Stimulated activated CD4-positive, alpha-beta T cell treated with anti-CD3 and anti-CD28 coated beads, Interleukin-15, amount 100 ng/mL, for 1 hour (primary cell): Measurements from ENCODE around the gene SH3BP2.

Source experiments
- DNase-seq, 2 donors: peaks; one replicate each; pipeline ENCODE4 v3.0.0-alpha.2; 2020; ENCODE audit warnings: low read depth in 1 of 2, low spot score in 1 of 2

SH3BP2 gene

GRCh38 chr4:2792711-2793585 is at the start of gene SH3BP2:
Gene SH3BP2, plus strand, starts transcription at chr4:2793085. Its CDS starts 27,533 bp downstream, at chr4:2820618.
- DNase-seq: peak in 1 of 2 donors; percentile 56

DNA sequence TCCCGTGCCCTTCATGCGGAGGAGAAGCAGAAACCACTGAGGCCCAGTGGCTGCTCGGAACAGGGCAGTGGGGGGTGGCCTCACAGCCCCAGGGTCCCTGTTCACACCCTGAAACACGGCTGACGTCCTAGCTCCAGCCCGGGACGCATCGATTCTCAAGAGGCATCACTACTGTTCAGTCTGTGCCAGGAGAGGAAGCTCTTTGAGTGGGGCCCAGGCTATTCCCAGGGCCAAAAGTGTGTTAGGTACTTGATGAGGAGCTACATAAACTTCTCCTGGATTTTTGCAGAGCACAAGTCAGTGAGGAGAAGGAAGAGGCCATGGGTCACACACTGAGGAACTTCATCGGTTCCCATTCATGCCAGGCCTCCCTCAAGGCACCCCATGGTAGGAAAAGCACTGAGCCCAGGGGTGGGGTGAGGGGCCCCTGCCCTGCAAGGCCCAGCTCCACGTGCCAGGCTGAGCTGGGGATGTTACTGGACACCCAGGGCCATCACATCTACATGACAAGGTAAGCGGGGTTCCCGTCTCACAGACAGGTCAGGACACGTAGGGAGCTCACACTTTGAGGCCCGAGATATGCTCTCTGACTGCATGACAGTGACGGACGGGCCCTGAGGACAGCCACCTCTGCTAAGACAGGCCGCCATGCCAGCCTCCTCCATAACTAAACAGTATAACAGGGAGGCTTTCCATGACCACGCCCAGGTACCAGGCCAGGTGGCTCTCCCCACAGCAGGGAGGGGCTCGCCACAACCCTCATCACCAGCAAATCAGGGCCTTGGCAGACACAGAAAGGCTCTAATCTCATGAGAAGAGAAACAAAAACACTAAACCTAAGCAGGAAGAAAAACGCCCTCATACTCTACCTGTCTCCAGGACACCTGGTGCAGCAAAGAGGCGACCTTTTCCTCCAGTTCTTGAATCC is 49.1 kb upstream of the SH3BP2 start:
- no peak for DNase-seq

DNA sequence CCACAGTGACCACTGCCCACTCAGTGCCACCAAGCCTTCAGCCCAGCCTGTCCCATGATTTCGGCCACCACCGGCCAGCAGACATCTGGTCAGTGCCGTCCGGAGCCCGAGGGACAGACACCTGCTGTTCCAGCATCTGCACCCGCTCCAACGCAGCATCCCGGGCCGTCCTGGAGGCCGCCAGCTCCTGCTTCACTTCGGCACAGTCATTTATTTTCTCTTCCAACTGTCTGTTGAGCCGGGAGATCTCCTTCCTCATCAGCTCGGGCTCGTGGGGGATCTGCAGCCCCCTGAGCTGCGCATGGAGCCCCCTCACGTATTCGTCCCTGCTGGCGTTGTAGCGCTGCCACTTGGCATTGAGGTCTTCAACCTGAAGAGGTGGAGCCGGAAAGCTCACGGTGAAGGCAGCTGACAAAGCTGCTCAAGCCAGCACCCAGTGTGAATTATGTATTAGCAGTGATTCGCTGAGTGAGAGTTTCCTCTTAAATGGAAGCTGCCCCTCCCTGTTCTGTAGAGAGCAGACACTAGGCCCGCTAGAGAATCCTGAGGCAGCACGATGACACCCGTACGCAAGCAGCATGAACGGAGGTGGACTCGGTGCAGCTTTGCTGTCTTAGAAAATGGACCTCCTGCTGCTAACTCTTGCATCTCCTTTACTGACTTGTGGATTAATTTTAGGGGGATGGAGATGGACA is 48.2 kb upstream of the SH3BP2 start:
- no peak for DNase-seq

GRCh38 chr4:2745516-2745915 is 47.4 kb upstream of the SH3BP2 start:
- DNase-seq: no peak

GRCh38 chr4:2745981-2746806 is 46.7 kb upstream of the SH3BP2 start:
- peak; percentile 68 to 87 for DNase-seq

DNA sequence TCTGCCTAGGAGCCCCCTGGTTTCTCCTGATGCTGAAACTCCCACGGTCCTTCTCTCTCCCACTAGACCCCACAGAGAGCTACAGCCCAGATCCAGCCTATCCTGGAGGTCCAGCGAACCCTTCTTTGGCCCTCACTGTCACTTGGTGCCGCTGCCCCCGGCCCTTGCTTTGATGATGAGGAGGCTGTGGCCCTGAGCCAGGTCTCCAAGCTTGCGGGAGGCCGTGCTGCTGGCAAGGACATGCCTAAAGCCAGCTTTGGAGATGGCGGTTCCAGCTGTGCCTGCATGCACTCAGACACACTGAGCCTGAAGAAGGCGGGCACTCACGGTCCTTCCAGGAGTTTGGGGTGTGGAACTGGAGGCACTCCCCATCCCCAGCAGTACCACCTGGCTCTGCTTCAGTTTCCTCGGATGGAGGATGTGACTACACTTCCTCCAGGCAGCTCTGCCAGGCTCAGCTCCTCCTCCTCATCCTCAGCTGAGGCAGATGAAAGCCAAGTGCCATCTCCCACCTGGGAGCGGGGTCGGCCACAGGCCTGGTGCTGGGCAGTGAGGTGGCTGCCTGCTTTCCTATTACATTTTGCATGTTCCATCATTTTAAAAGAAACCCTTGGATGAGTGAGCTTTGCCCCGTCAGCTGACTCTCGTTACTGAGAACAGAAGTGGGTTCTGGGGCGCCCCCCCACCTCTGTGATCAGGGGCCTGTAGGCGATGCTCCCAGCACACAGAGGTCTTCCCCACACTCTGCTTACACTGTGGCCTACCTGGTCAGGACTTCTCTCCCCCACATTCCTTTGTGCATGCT is 45.8 kb upstream of the SH3BP2 start:
- no peak for DNase-seq

- no peak for DNase-seq
Observed at GRCh38 chr4:2750719-2751605, 41.9 kb upstream of the SH3BP2 start.

DNA sequence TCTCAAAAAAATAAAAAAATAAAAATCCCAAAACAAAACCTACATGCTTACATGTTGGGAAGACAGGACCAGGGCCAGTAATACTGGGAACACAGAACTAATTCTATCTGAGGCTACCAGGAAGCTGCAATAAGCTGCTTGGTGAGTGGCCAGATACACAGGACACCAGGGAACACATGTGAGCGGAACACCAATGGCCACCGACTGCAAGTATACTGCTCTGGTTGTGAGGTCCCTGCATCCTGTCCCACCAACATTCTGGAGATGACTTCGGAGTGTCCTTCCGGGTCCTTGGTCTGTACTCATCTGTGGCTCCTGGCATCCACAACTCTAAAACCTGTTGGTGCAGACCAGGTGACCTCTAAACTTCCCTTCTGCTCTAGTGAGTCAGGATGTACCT is 39.4 kb upstream of the SH3BP2 start:
- no peak for DNase-seq

DNA sequence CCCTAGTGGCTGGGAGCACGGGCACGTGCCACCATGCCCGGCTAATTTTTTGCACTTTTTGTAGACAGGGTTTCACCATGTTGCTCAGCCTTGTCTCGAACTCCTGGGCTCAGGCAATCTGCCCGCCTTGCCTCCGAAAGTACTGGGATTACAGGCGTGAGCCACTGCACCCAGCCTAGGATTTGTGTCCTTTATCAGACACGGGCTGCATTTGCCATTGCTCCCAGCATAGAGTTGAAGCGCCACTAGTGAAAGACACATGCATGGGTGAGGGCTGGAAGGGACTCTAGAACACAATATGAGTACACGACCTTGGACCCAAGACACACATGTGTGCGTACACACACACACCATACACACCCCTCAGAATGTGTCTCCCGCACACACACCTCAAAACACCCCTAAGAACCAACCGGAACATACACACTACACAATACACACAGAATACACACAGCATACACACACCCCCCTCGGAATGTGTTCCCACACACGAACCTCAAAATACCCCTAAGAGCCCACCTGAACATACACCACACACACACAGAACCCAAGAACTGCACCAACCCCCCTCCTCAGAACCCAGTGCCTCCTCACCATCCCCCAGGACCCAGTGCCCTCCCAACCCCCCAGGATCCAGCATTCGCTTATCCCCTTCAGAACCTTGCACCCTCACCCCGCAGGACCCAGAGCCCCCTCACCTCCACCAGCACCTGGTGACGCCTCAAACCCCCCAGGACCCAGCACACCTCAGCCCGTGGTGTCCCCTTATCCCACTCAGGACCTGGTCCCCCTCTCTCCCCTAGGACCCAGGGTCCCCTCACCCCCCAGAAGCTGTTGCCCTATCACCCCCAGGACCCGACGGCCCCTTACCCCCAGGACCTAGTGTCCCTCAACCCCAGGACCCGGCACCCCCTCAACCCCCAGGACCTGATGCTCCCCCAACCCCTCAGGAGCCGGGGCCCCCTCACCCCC is 37.8 kb upstream of the SH3BP2 start:
- DNase-seq: no peak

GRCh38 chr4:2755821-2756690 is 36.8 kb upstream of the SH3BP2 start, which contains the start of gene TNIP2:
Gene TNIP2, minus strand, starts transcription at chr4:2756336. Its CDS starts 47 bp downstream, at chr4:2756289.
- peak; percentile 59 to 69 for DNase-seq

DNA sequence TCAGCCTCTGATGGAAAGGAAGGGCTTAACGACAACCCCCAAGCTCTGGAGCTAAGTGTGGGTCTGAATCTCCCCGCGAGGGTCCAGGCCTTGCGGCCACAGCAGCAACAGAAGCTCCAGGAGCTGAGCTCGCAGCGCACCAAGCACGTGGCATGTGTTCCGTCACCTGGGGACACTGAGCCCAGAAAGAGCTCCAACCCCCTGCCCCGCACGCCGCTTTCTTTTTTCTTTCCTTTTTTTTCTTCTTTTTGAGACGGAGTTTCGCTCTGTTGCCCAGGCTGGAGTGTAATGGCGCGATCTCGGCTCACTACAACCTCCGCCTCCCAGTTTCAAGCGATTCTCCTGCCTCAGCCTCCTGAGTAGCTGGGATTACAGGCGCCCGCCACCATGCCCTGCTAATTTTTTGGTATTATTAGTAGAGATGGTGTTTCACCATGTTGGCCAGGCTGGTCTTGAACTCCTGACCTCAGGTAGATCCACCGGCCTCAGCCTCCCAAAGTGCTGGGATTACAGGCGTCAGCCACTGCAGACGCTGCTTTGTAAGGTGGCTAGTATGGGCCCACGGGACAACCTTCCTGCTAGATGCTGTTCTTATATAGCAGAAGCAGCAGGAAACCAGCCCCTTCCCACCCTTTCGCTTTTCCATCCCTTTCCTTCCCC is 36.1 kb upstream of the SH3BP2 start:
- no peak for DNase-seq

DNA sequence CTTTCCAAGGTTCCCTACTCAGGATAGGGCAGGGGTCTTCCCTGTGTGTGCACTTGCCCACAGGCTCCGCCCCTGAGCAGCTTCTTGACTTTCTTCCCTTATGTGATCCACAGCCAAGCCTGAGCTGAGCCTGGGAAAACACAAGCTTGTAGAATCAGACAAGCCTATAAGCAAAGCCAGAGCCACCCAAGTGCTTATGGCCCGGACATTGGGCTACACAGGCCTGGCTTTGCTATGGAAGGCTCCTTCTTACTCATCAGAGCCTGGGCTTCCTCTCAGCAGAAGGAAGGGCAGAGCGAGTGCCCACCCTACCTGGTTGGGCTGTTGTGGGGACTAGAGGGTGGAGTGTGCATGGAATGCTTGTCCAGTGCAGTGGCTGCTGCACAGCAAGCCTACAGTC is 35.5 kb upstream of the SH3BP2 start:
- no peak for DNase-seq

DNA sequence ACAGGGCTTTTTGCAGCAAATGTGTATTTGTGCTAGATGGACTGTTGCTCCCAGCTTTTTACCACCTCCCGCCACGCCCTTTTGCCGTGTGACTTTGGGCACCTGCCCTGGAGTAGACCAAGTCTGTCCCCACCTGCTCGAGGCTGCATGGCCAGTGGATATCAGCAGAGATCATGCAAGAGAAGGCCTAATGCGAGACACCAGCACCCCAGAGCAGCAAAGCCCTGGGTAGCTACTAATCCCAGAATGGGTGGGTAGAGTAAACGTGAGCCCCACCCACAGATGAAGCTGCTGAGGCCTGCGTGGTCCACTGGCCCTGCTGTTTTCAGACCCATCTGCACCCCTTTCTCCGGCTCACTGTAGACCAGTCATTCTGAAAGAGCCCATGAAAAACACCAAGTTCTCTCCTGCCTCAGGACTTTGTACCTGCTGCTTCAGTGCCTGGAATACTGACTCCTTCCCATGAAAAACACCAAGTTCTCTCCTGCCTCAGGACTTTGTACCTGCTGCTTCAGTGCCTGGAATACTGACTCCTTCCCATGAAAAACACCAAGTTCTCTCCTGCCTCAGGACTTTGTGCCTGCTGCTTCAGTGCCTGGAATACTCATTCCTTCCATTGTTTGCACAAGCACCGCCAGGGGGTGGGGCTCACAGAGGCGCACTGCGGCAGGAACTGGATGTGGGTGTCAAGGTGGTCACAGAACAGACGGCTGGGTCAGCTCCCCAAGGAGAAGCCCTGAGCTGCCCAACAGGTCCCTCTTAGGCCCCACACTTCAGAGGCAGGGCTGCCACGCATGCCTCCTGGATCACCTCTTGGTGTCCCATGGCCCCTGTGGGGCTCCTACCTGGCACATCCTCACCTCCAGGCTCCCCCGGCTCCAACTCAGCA is 31.6 kb upstream of the SH3BP2 start:
- no peak for DNase-seq

DNA sequence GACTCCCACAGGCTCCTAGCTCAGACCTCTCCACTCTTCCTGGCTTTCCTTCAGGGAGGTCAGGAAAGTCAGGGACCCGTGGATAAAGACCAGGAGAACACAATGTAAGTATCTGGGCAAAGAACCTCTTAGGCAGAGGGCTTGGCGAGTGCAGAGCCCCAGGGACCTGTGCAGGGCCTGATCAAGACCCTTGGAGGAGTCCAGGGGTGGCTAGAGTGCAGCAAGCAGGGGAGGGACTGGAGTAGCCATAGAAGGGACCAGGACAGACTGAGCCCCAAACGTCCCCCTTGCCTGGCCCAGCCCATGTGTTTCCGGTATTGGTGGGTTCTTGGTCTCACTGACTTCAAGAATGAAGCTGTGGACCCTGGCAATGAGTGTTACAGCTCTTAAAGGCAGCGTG is 30.8 kb upstream of the SH3BP2 start:
- DNase-seq: no peak
